HuH-7.5 (cell line): Measurements from ENCODE around the gene TNFRSF19.
"Not testable (repeated sequence)": the region's sequence is repeated elsewhere in the genome, so short reads cannot be mapped to it uniquely, and the experiment has no call there.

Experiments
- DNase-seq: peaks from one replicate; pipeline ENCODE4 v3.0.0; 2011; ENCODE audit warnings: low spot score

TNFRSF19 gene

DNA sequence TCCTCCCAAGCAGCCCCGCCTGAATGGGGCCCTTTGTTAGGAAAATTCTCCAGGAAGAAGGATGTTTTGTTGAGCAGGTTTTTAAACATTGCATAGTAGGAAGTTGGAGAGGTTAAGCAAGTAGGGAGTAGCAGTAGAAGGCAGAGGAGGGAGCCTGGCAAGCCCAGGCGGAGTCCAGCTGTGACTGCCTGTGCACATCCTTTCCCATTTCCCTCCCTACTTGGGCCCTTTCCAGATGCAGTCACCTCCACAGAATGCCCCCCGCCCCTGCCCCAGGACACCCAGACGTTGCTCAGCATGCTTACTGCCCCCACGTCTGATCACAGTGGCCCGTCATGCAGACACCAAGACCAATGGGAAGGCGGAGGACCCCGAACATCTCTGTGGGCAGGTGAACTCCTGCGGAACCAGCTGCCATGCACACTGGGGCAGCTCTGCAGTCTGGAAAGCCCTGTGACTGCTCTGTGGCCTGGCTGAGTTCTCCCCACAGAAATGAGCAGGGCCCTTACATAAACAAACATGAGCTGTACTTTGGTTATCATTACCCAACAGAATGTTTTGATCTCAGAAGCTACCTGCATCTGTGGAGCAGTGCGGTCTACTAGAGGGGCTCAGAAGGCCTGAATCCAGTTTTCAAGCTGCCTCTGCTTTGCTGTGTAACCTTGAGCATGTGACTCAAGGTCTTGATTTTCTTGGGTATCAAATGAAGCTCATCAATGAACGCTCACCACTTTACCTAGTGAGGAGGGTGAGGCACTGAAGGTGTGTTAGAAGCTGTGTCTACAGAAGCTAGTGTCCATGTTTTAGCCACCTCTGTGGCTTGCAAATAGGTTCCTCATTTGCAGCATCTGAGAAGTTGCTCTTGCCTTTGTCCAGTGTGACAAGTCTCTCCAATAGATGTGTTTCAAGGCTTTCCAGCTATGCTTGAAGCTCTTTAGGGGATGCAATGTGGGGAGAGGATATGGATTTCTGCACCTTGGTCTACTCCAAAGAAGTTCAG is 84.2 kb downstream of the TNFRSF19 start:
- no peak for DNase-seq

DNA sequence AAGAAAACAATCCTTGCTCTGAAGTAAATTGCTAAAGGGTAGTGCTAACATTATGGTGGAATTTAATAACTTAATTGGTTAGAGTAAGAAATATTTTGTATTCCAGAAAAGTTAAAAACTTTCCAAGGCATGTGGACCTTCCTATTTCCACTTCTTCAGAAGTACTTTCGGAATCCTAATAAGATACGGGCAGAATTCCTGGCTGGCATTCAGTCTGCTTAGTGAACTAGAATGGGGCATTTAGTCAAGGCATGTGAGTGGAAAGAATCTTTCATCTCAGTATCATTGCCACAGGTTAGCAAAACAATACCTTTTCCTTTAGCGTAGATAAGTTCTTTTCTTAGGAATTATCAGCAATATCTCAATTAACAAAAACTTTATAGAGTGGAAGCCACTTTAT is 85.1 kb downstream of the TNFRSF19 start:
- no peak for DNase-seq

- no peak for DNase-seq
Observed at GRCh38 chr13:23656637-23657371, 86.6 kb downstream of the TNFRSF19 start.

DNA sequence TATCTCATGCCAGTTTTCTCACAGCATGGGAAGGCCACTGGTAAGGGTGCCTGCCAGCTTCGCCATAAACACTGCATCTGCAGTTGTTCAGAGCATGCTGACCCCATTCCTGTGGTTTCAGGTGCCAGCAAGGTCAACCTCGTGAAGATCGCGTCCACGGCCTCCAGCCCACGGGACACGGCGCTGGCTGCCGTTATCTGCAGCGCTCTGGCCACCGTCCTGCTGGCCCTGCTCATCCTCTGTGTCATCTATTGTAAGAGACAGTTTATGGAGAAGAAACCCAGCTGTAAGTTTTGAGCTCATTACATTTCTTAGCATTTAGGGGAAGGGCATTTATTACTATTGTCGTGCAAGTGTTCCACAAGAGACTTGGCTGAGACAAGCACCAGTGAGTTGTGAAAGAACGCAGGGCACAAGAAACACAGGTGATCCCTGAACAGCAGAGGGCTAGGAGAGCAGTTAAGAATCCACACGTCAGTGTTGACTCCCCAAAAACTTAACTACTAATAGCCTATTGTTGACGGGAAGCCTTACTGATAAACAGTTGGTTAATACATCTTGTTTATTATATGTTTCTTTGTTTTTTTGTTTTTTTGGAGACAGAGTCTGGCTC is 88.8 kb downstream of the TNFRSF19 start:
- no peak for DNase-seq

DNA sequence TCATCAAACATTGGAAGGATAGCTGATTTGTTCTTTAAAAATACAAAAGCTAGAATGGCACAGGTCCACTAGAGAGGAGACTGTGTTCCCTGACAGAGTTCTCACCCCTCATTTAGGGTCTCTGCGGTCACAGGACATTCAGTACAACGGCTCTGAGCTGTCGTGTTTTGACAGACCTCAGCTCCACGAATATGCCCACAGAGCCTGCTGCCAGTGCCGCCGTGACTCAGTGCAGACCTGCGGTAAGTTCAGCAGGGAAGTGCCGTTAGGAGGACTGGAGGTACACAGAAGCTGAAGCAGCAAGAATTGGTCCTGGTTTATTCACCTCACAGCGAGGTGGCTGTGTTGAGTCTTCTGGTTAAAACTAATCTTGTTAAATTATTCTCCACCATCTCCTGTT is 90.0 kb downstream of the TNFRSF19 start:
- no peak for DNase-seq

- no peak for DNase-seq
Observed at GRCh38 chr13:23666582-23666981, 96.4 kb downstream of the TNFRSF19 start.

DNA sequence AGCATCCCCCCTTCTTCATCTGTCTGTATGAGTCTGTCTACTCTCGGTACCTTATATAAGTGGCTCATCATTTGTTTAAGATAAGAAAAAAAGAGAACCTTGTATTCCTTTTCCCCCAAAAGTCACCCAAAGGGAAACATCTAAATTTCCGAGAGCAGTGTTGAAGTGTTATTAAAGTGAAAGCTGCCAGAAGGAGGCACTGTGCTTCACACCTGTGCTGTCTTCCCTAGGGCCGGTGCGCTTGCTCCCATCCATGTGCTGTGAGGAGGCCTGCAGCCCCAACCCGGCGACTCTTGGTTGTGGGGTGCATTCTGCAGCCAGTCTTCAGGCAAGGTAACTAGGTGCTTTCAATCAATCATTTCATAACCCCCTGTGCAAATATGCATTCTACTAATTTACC is 97.5 kb downstream of the TNFRSF19 start:
- DNase-seq, result no peak

- DNase-seq, result no peak
Observed at GRCh38 chr13:23668562-23668961, 98.3 kb downstream of the TNFRSF19 start.

GRCh38 chr13:23670793-23671192 is 100.6 kb downstream of the TNFRSF19 start:
- DNase-seq, result no peak

DNA sequence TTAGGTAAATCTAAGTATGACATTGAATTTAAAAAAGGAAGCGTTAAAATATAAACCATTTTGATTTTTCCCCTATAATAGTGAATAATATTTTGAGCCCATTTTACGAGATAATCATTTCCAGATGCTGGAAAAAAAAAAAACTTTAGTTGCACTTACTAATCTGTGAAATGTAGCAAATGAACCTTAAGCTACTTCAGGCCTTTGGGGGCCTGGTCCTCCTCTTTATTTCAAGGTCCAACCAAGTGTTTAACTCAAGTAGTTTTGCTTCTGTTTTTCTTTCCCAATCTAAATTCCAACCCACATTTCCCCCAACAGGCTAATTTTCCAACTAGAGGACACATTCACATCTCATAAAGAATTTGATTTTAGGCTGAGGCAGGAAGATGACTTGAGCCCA is 101.2 kb downstream of the TNFRSF19 start:
- no peak for DNase-seq

- no peak for DNase-seq
Observed at GRCh38 chr13:23671897-23672296, 101.7 kb downstream of the TNFRSF19 start.

DNA sequence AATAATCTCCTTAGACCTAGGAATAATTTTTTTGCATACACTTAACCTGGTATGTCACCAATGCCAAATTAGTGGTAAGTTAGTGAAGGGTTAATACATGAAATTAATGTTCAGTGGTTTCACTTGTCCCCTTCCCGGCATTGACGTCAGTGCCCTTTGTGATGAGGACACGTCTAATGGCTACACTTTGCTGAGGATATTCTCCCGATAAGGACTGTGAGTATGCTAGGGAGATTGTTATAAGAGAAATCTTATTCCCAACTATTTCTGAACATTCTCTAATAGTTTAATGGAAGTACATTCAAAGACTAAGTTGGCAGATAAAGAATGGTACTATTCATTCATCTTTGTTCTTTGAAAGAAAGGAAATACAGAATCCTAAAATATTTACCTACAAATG is 102.4 kb downstream of the TNFRSF19 start:
- DNase-seq, result no peak

GRCh38 chr13:23673354-23673753 is 103.1 kb downstream of the TNFRSF19 start:
- DNase-seq, result no peak

GRCh38 chr13:23673867-23674605 is 103.8 kb downstream of the TNFRSF19 start:
- no peak for DNase-seq

- DNase-seq, result peak; percentile 28
Observed at GRCh38 chr13:23674795-23675640, 104.8 kb downstream of the TNFRSF19 start.

DNA sequence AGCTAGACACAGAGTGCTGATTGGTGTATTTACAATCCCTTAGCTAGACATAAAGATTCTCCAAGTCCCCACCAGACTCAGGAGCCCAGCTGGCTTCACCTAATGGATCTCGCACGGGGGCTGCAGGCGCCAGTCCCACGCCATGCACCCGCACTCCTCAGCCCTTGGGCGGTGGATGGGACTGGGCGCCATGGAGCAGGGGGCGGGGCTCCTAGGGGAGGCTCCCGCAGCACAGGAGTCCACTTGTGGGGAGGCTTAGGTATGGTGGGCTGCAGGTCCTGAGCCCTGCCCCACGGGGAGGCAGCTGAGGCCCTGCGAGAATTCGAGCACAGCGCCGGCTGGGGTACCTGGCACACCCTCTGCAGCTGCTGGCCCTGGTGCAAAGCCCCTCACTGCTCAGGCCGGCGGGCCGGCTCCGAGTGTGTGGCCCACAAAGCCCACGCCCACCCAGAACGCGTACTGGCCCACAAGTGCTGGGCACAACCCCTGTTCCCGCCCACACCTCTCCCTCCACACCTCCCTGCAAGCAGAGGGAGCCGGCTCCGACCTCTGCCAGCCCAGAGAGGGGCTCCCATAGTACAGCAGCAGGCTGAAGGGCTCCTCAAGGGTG is 107.6 kb downstream of the TNFRSF19 start:
- DNase-seq, result not testable (repeated sequence)

DNA sequence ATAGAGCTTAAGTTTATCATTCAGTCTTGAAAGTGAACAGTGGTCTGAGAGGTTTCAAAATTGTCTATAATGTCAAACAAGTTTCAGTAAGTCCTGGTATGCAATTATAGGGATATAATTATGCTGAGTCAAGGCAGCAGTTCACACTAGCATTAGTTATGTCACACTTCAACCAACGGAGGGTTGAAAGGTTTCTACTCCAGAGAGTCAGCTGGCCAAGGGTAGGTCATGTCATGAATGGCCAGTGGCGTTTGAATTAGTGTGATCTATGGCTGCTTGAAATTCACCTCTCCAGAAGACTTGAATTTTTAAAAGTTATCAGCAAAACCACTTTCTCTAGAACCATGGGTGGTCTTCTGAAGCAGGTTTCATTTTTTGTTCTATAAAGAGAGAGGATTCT is 108.6 kb downstream of the TNFRSF19 start:
- no peak for DNase-seq

DNA sequence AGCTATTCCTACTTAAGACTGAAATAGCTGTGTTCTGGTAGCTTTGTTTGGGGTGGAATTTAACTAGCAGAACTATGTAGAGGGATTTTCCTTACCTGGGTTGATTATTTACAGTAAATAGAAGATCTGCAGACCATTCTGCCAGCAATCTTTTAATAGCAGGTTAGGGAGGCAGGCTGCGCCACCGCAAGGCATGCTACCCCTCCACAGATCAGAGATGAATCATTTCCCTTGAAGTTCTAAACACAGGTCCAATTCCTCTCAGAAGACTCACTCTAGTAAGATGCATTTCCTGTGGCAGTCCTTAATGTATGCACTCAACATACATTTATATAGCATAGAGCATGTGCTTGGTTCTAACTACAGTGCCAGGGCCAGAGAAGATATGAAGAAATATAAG is 109.0 kb downstream of the TNFRSF19 start:
- DNase-seq, result no peak

DNA sequence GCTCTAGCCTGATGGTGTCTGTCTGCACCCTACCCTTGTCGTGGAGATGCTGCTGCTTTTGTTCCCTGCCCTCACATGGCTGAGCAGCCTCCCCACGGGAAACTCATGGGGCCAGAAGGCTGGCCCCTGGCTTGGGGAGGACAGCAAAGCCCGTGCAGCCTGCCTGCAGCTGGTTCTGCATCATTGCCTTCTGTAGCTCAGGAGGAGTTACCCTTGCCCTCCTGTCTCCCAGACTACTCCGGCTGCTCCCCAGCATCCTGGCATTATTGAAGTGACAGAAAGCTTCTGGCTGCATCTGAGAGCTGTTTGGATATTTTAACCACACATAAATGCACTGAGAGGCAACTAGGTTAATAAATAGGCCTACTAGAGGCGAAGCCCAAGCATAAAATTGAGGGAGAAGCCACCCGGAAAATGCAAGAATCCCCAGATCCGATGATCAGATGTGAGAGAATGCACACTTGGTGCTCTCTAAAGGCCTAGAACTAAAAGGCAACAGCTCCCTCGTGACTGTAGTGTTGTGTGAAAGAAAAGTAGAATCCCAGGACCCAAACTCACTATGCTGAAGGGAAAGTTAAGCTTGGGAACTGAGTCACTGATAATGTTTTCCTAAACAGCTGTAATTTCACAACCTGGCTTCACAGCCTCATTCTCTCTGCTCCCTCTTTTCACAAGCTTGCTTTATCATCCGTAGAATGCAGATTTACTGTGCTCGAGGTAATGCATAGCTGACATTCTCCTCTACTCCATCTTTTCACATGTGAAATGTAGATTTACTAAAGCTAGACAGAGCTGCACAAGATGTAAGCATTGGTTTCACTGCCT is 110.8 kb downstream of the TNFRSF19 start:
- no peak for DNase-seq

DNA sequence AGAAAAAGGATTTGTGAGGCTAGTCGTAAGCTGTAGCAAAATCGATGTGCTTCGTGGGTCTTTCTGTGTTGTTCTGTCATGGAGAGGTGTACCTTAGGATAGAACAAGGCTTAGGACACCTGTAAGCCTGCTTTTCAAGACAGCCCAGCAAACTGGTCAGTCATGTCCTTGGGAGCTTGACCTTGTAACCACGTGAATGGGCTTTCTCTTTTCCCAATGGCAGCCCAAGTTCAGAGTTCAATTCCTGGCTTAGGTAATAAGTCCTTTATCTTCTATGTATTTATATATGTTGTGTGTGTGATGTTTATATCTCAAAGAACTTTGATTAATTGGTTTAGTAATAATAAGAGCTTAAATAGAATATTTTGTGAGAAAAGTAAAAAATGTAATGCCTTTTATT is 112.9 kb downstream of the TNFRSF19 start:
- DNase-seq, result no peak
